Measurements from ENCODE around the gene MIDN.

The MIDN gene

GRCh38 chr19:1243768-1244692, 4.4 kb upstream of the MIDN start:
- peak; percentile 70 to 84 for DNase-seq
- Histone ChIP-seq H4K12ac (ENCODE audit: low read depth, low read length) (no peak overlapping the region), H3K9me3 (ENCODE audit: insufficient read depth, low read depth, low read length) (no peaks in the 10 kb centered on the region), H3K18ac (ENCODE audit: low read length) (no peak overlapping the region), H3K79me1 (ENCODE audit: low read length) (peaks cover 17% of the 10 kb centered on the region), H2AFZ (ENCODE audit: insufficient read depth, low read length, poor library complexity) (no peak overlapping the region), H4K8ac (ENCODE audit: low read depth, low read length) (no peak overlapping the region), H3K9ac (ENCODE audit: low read length) (no peak overlapping the region), H3K4ac (ENCODE audit: low read depth, low read length) (no peak overlapping the region), H3K36me3 (ENCODE audit: control insufficient read depth in 1 of 2, insufficient read depth in 2 of 2, low read length in 2 of 2) (peaks cover 10 to 12% of the 10 kb centered on the region in 2 experiments), H2BK5ac (ENCODE audit: low read depth, low read length, poor library complexity) (no peak overlapping the region), H3K27ac (ENCODE audit: low read depth, low read length) (peak overlapping the region; percentile 19), H4K91ac (ENCODE audit: low read depth, low read length) (no peak overlapping the region), H2BK120ac (ENCODE audit: insufficient read depth, low read length, poor library complexity) (no peak overlapping the region), H3K4me3 (ENCODE audit: low read depth, low read length) (no peak overlapping the region), H3K4me2 (ENCODE audit: low read length) (no peak overlapping the region), H3K27me3 (ENCODE audit: insufficient read depth, low read length) (no peaks in the 10 kb centered on the region), H2BK12ac (ENCODE audit: low read length) (no peak overlapping the region), H2AK5ac (ENCODE audit: low read length) (no peak overlapping the region), H3K4me1 (ENCODE audit: control insufficient read depth in 1 of 2, insufficient read depth in 2 of 2, low read length in 2 of 2) (peaks cover 11 to 22% of the 10 kb centered on the region in 2 experiments), H3K23ac (ENCODE audit: low read length) (no peak overlapping the region), H3K79me2 (ENCODE audit: control insufficient read depth, insufficient read depth, low read length, poor library complexity) (peaks cover 13% of the 10 kb centered on the region), H3K14ac (ENCODE audit: low read length) (no peak overlapping the region)
- WGBS (ENCODE audit: extremely low coverage, insufficient coverage, insufficient read length) = no CpG with 5 or more reads among the region's 33 CpGs

- H3K27me3 ChIP-seq (ENCODE audit: insufficient read depth, low read length) = no peaks in the 10 kb centered on the region
- no peak overlapping the region for H3K4me3 ChIP-seq (ENCODE audit: low read depth, low read length)
- no CpG with 5 or more reads among the region's 31 CpGs for WGBS (ENCODE audit: extremely low coverage, insufficient coverage, insufficient read length)
- no peak overlapping the region for H2AK5ac ChIP-seq (ENCODE audit: low read length)
- no peak overlapping the region for H3K4ac ChIP-seq (ENCODE audit: low read depth, low read length)
- no peak overlapping the region for H3K23ac ChIP-seq (ENCODE audit: low read length)
- peaks cover 11 to 19% of the 10 kb centered on the region in 2 experiments for H3K4me1 ChIP-seq (ENCODE audit: control insufficient read depth in 1 of 2, insufficient read depth in 2 of 2, low read length in 2 of 2)
- H3K18ac ChIP-seq (ENCODE audit: low read length) = no peak overlapping the region
- peaks cover 12 to 13% of the 10 kb centered on the region in 2 experiments for H3K36me3 ChIP-seq (ENCODE audit: control insufficient read depth in 1 of 2, insufficient read depth in 2 of 2, low read length in 2 of 2)
- H4K12ac ChIP-seq (ENCODE audit: low read depth, low read length) = no peak overlapping the region
- H3K79me2 ChIP-seq (ENCODE audit: control insufficient read depth, insufficient read depth, low read length, poor library complexity) = peaks cover 14% of the 10 kb centered on the region
- DNase-seq = peak; percentile 42 to 62
- H3K9me3 ChIP-seq (ENCODE audit: insufficient read depth, low read depth, low read length) = no peaks in the 10 kb centered on the region
- H2AFZ ChIP-seq (ENCODE audit: insufficient read depth, low read length, poor library complexity) = no peak overlapping the region
- no peak overlapping the region for H4K8ac ChIP-seq (ENCODE audit: low read depth, low read length)
- no peak overlapping the region for H3K14ac ChIP-seq (ENCODE audit: low read length)
- peaks cover 22% of the 10 kb centered on the region for H3K79me1 ChIP-seq (ENCODE audit: low read length)
- no peak overlapping the region for H2BK120ac ChIP-seq (ENCODE audit: insufficient read depth, low read length, poor library complexity)
- H2BK12ac ChIP-seq (ENCODE audit: low read length) = no peak overlapping the region
- peak overlapping the region; percentile 19 for H3K27ac ChIP-seq (ENCODE audit: low read depth, low read length)
- no peak overlapping the region for H4K91ac ChIP-seq (ENCODE audit: low read depth, low read length)
- no peak overlapping the region for H3K4me2 ChIP-seq (ENCODE audit: low read length)
- no peak overlapping the region for H2BK5ac ChIP-seq (ENCODE audit: low read depth, low read length, poor library complexity)
- H3K9ac ChIP-seq (ENCODE audit: low read length) = peak overlapping the region; percentile 29
Observed at GRCh38 chr19:1244693-1245451, 3.5 kb upstream of the MIDN start.

- H4K91ac ChIP-seq (ENCODE audit: low read depth, low read length) = no peak overlapping the region
Observed at GRCh38 chr19:1245494-1246264, 2.7 kb upstream of the MIDN start.

More at GRCh38 chr19:1245494-1246264, 2.7 kb upstream of the MIDN start:
- no peak overlapping the region for H3K4me2 ChIP-seq (ENCODE audit: low read length)
- peaks cover 26% of the 10 kb centered on the region for H3K79me1 ChIP-seq (ENCODE audit: low read length)
- H3K14ac ChIP-seq (ENCODE audit: low read length) = no peak overlapping the region
- no peak overlapping the region for H3K23ac ChIP-seq (ENCODE audit: low read length)
- no peak overlapping the region for H3K9ac ChIP-seq (ENCODE audit: low read length)
- no peak overlapping the region for H4K8ac ChIP-seq (ENCODE audit: low read depth, low read length)
- H3K36me3 ChIP-seq (ENCODE audit: control insufficient read depth in 1 of 2, insufficient read depth in 2 of 2, low read length in 2 of 2) = peaks cover 18 to 20% of the 10 kb centered on the region in 2 experiments
- no peak for DNase-seq
- no peak overlapping the region for H2BK5ac ChIP-seq (ENCODE audit: low read depth, low read length, poor library complexity)
- H3K27ac ChIP-seq (ENCODE audit: low read depth, low read length) = no peak overlapping the region
- no peak overlapping the region for H4K12ac ChIP-seq (ENCODE audit: low read depth, low read length)
- peaks cover 22% of the 10 kb centered on the region for H3K79me2 ChIP-seq (ENCODE audit: control insufficient read depth, insufficient read depth, low read length, poor library complexity)
- no peak overlapping the region for H2BK12ac ChIP-seq (ENCODE audit: low read length)
- H3K4ac ChIP-seq (ENCODE audit: low read depth, low read length) = no peak overlapping the region
- no peaks in the 10 kb centered on the region for H3K9me3 ChIP-seq (ENCODE audit: insufficient read depth, low read depth, low read length)
- H2AFZ ChIP-seq (ENCODE audit: insufficient read depth, low read length, poor library complexity) = no peak overlapping the region
- WGBS (ENCODE audit: extremely low coverage, insufficient coverage, insufficient read length) = no CpG with 5 or more reads among the region's 26 CpGs
- H2AK5ac ChIP-seq (ENCODE audit: low read length) = peak overlapping the region; percentile 28
- peaks cover 11 to 18% of the 10 kb centered on the region in 2 experiments for H3K4me1 ChIP-seq (ENCODE audit: control insufficient read depth in 1 of 2, insufficient read depth in 2 of 2, low read length in 2 of 2)
- H3K18ac ChIP-seq (ENCODE audit: low read length) = no peak overlapping the region
- no peaks in the 10 kb centered on the region for H3K27me3 ChIP-seq (ENCODE audit: insufficient read depth, low read length)
- no peak overlapping the region for H3K4me3 ChIP-seq (ENCODE audit: low read depth, low read length)
- H2BK120ac ChIP-seq (ENCODE audit: insufficient read depth, low read length, poor library complexity) = no peak overlapping the region

All from trophoblast cell (in vitro differentiated cells and primary cell).